Neural cell (in vitro differentiated cells): ENCODE data around the gene FOXD2. TPM values are rescaled to one million over a fixed set of nuclear protein-coding genes. Genes with fewer than 3 reads are reported as not detected.

Experiments
- H2AFZ ChIP-seq: fragments of 200-600, 300-800 bp; sonication (generic), shearing (Covaris generic); 2 replicates; pipeline ENCODE4 v1.6.0; 2014; ENCODE audit warnings: low read depth, mild to moderate bottlenecking, antibody characterized with exemption, low read length, moderate library complexity
- H3F3A ChIP-seq: fragments of 200-600 bp; shearing (Covaris generic); 2 replicates; pipeline ENCODE4 v1.6.1; 2016; ENCODE audit warnings: mild to moderate bottlenecking, moderate library complexity, mixed read lengths, antibody characterized with exemption, low read length; ENCODE audit not compliant: insufficient read depth, poor library complexity, severe bottlenecking
- H3K27ac ChIP-seq: fragments of 200-600, 300-800 bp; sonication (generic), shearing (Covaris generic); 2 replicates; pipeline ENCODE4 v1.5.1; 2014; ENCODE audit warnings: mild to moderate bottlenecking, low read length, moderate library complexity
- H3K27me3 ChIP-seq: fragments of 300-800, 200-600 bp; sonication (generic), shearing (Covaris generic); 2 replicates; pipeline ENCODE4 v1.6.0; 2014; ENCODE audit warnings: mild to moderate bottlenecking, low read depth, low read length, moderate library complexity; ENCODE audit not compliant: insufficient read depth
- H3K36me3 ChIP-seq: fragments of 300-800, 200-600 bp; sonication (generic), shearing (Covaris generic); 2 replicates; pipeline ENCODE4 v1.5.1; 2014; ENCODE audit warnings: mild to moderate bottlenecking, antibody characterized with exemption, low read length, moderate library complexity; ENCODE audit not compliant: insufficient read depth
- H3K4me2 ChIP-seq: fragments of 300-800, 200-600 bp; sonication (generic), shearing (Covaris generic); 2 replicates; pipeline ENCODE4 v1.6.0; 2014; ENCODE audit warnings: mild to moderate bottlenecking, low read length
- H3K4me3 ChIP-seq: fragments of 300-800, 200-600 bp; sonication (generic), shearing (Covaris generic); 2 replicates; pipeline ENCODE4 v1.5.1; 2014; ENCODE audit warnings: mild to moderate bottlenecking, low read length, moderate library complexity
- H3K79me2 ChIP-seq: fragments of 200-600 bp; shearing (Covaris generic); replicated peaks from 2 replicates; pipeline ENCODE4 v1.6.0; 2014; ENCODE audit warnings: mild to moderate bottlenecking, low read length, moderate library complexity; ENCODE audit not compliant: insufficient read depth
- H3K9ac ChIP-seq: fragments of 300-800, 200-600 bp; sonication (generic), shearing (Covaris generic); 2 replicates; pipeline ENCODE4 v1.6.1; 2016; ENCODE audit warnings: mild to moderate bottlenecking, low read length, mixed read lengths
- H3K9me2 ChIP-seq: fragments of 200-600 bp; shearing (Covaris generic); 2 replicates; pipeline ENCODE4 v1.6.1; 2016; ENCODE audit warnings: mild to moderate bottlenecking, low read length, mixed read lengths; ENCODE audit not compliant: insufficient read depth
- H3K9me3 ChIP-seq: fragments of 200-600, 300-800 bp; sonication (generic), shearing (Covaris generic); 2 replicates; pipeline ENCODE4 v1.6.1; 2016; ENCODE audit warnings: mild to moderate bottlenecking, mixed run types, low read length, moderate library complexity, mixed read lengths
- H4K20me1 ChIP-seq: fragments of 200-600 bp; shearing (Covaris generic); 2 replicates; pipeline ENCODE4 v1.6.1; 2016; ENCODE audit warnings: mild to moderate bottlenecking, mixed run types; ENCODE audit not compliant: insufficient read depth
- CTCF ChIP-seq: fragments of 450-650 bp; IDR thresholded peaks from 2 replicates; pipeline ENCODE4 v1.5.1; 2014; ENCODE audit warnings: antibody characterized with exemption, mild to moderate bottlenecking, moderate library complexity; ENCODE audit not compliant: poor library complexity, severe bottlenecking
- EP300 ChIP-seq: fragments of 450-650 bp; conservative IDR thresholded peaks from 2 replicates; pipeline ENCODE4 v1.6.1; 2014; ENCODE audit warnings: antibody characterized with exemption, mild to moderate bottlenecking, moderate library complexity; ENCODE audit not compliant: poor library complexity, severe bottlenecking
- EZH2 ChIP-seq: fragments of 200-600, 300-800 bp; shearing (Covaris generic), sonication (generic); IDR thresholded peaks from 2 replicates; pipeline ENCODE4 v1.6.1; 2014; ENCODE audit warnings: antibody characterized with exemption, low read length, borderline replicate concordance, mild to moderate bottlenecking; ENCODE audit not compliant: insufficient read depth, poor library complexity, severe bottlenecking
- MXI1 ChIP-seq: fragments of 450-650 bp; conservative IDR thresholded peaks from 2 replicates; pipeline ENCODE4 v1.6.1; 2014; ENCODE audit warnings: antibody characterized with exemption, mild to moderate bottlenecking; ENCODE audit not compliant: poor library complexity, severe bottlenecking
- POLR2AphosphoS5 ChIP-seq: IDR thresholded peaks from 2 replicates; pipeline ENCODE4 v1.6.1; 2012
- RAD21 ChIP-seq: fragments of 450-650 bp; conservative IDR thresholded peaks from 2 replicates; pipeline ENCODE4 v1.6.1; 2014; ENCODE audit warnings: antibody characterized with exemption, mild to moderate bottlenecking, moderate library complexity
- REST ChIP-seq: IDR thresholded peaks from 2 replicates; pipeline ENCODE4 v1.6.1; 2012; ENCODE audit warnings: borderline replicate concordance
- SMC3 ChIP-seq: fragments of 450-650 bp; conservative IDR thresholded peaks from 2 replicates; pipeline ENCODE4 v1.6.1; 2014; ENCODE audit warnings: antibody characterized with exemption, mild to moderate bottlenecking, moderate library complexity; ENCODE audit not compliant: poor library complexity
- TAF1 ChIP-seq: IDR thresholded peaks from 2 replicates; pipeline ENCODE4 v1.6.1; 2012; ENCODE audit warnings: low read depth
- polyA plus RNA-seq: library from polyadenylated mRNA; depleted of rRNA; stranded (reverse); fragments of >200 nt; gene quantifications from 2 replicates; pipeline ENCODE4 v1.2.3, GENCODE V29; 2014

FOXD2 gene
- polyA plus RNA-seq, 1 donor from 2014 or later: not detected

GRCh38 chr1:47389731-47390130 is 48.1 kb upstream of the FOXD2 start:
- no peak for TF ChIP-seq MXI1
- no peak for TF ChIP-seq REST
- no peak for TF ChIP-seq RAD21
- no peak for TF ChIP-seq CTCF
- TF ChIP-seq TAF1: no peak
- Histone ChIP-seq H3K9me3 (no peaks in the 10 kb centered on the region), H4K20me1 (no peaks in the 10 kb centered on the region), H3K4me3 (no peak overlapping the region), H3K79me2 (no peaks in the 10 kb centered on the region), H3K36me3 (no peaks in the 10 kb centered on the region), H3K9me2 (no peaks in the 10 kb centered on the region), H3K27me3 (no peaks in the 10 kb centered on the region), H3K9ac (no peak overlapping the region), H3K27ac (no peak overlapping the region), H2AFZ (no peak overlapping the region), H3F3A (no peaks in the 10 kb centered on the region), H3K4me2 (no peak overlapping the region)

- TF ChIP-seq EZH2: no peak
- TF ChIP-seq REST: no peak
- TF ChIP-seq SMC3: no peak
- no peak for TF ChIP-seq EP300
- no peak for TF ChIP-seq CTCF
- TF ChIP-seq TAF1: no peak
- no peak for TF ChIP-seq POLR2AphosphoS5
- TF ChIP-seq MXI1: no peak
- TF ChIP-seq RAD21: no peak
- no peak overlapping the region for H3K4me2 ChIP-seq
- no peak overlapping the region for H3K27ac ChIP-seq
- H3K79me2 ChIP-seq: no peaks in the 10 kb centered on the region
- H3K9me3 ChIP-seq: no peaks in the 10 kb centered on the region
- H3K27me3 ChIP-seq: no peaks in the 10 kb centered on the region
- no peaks in the 10 kb centered on the region for H3F3A ChIP-seq
- no peaks in the 10 kb centered on the region for H3K9me2 ChIP-seq
- H3K36me3 ChIP-seq: no peaks in the 10 kb centered on the region
- no peak overlapping the region for H2AFZ ChIP-seq
- no peak overlapping the region for H3K9ac ChIP-seq
- H3K4me3 ChIP-seq: no peak overlapping the region
- H4K20me1 ChIP-seq: no peaks in the 10 kb centered on the region
These were observed 47.0 kb upstream of the FOXD2 start for GRCh38 chr1:47390843-47391242.
